ENCODE data around the gene CELF5. TPM values are rescaled to one million over a fixed set of nuclear protein-coding genes. Genes with fewer than 3 reads are reported as not detected.

Gene CELF5
- total RNA-seq, 1 experiment from 2014 or later, result 2.5 TPM

DNA sequence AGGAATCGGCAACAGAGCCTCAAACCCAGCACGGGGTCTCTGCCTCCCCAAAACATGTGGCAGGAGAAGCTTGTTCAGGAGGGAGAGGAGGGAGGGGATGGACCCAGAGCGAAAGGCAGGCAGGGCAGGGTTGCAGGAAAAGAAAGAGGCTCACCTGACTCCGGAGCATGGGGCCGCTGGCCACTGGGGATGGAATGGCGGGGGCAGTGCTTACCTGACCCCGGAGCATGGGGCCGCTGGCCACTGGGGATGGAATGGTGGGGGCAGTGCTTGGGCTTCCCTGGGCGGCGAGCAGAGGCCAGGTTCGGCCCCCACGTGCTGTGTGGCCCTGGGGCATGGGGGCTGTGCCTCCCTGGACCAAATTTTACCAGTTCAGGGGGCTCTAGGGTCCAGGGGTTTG, 13.3 kb upstream of the CELF5 start:
- H3K36me3 ChIP-seq (ENCODE audit: control insufficient read depth in 1 of 2, insufficient read depth in 2 of 2, low read length in 2 of 2), result peaks cover 6 to 7% of the 10 kb centered on the region in 2 experiments; a peak in 3 of 4 replicates
- H3K4me2 ChIP-seq (ENCODE audit: low read length), result no peak overlapping the region
- H3K27ac ChIP-seq (ENCODE audit: low read depth, low read length), result no peak overlapping the region
- DNase-seq (ENCODE audit: low read depth, low spot score) (no peak), ATAC-seq (peak; percentile 3; the same call in 1 of the 2 replicates)
- H3K9ac ChIP-seq (ENCODE audit: low read length), result no peak overlapping the region
- no peaks in the 10 kb centered on the region for H3K27me3 ChIP-seq (ENCODE audit: insufficient read depth, low read length)
- no peaks in the 10 kb centered on the region for H4K20me1 ChIP-seq (ENCODE audit: insufficient read depth)
- intact Hi-C loops (cut with micrococcal nuclease), result no loop called here
- no peaks in the 10 kb centered on the region for H3K4me1 ChIP-seq (ENCODE audit: control insufficient read depth in 1 of 2, insufficient read depth in 2 of 2, low read length in 2 of 2)
- no peaks in the 10 kb centered on the region for H3K9me2 ChIP-seq (ENCODE audit: insufficient read depth)
- ChIA-PET RAD21 (ENCODE audit: low non-redundant PET in 1 of 2, low total read pairs in 2 of 2, uncharacterized antibody in 2 of 2, unreplicated experiment in 2 of 2) (no interaction called here), CTCF (interaction anchor here (1.1 kb wide), 1 partner anchor 25 kb away, joined by 3 read pairs; the partner anchor contains the start of gene NCLN), POLR2A (interaction anchor here (1.1 kb wide), 1 partner anchor 261 kb away, joined by 4 read pairs; no protein-coding TSS in a partner anchor)
- BruUV-seq (replicated peaks), result no TSS peak
- TF ChIP-seq, protein P1, sequence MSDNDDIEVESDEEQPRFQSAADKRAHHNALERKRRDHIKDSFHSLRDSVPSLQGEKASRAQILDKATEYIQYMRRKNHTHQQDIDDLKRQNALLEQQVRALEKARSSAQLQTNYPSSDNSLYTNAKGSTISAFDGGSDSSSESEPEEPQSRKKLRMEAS (IDR thresholded peaks at IDR 0.05), result no peak
- no peak for TF ChIP-seq TCF7L2 (IDR thresholded peaks at IDR 0.05; ENCODE audit: borderline replicate concordance, extremely low read depth, insufficient read depth, insufficient read length)
- TF ChIP-seq, protein P2, sequence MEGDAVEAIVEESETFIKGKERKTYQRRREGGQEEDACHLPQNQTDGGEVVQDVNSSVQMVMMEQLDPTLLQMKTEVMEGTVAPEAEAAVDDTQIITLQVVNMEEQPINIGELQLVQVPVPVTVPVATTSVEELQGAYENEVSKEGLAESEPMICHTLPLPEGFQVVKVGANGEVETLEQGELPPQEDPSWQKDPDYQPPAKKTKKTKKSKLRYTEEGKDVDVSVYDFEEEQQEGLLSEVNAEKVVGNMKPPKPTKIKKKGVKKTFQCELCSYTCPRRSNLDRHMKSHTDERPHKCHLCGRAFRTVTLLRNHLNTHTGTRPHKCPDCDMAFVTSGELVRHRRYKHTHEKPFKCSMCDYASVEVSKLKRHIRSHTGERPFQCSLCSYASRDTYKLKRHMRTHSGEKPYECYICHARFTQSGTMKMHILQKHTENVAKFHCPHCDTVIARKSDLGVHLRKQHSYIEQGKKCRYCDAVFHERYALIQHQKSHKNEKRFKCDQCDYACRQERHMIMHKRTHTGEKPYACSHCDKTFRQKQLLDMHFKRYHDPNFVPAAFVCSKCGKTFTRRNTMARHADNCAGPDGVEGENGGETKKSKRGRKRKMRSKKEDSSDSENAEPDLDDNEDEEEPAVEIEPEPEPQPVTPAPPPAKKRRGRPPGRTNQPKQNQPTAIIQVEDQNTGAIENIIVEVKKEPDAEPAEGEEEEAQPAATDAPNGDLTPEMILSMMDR (IDR thresholded peaks at IDR 0.05 in 2 of 3, conservative IDR thresholded peaks at IDR 0.05 in 1 of 3; ENCODE audit: borderline replicate concordance in 1 of 3, insufficient read depth in 1 of 3, low read depth in 2 of 3, low read length in 2 of 3), result no peak
- no peak for TF ChIP-seq ELF1 (IDR thresholded peaks at IDR 0.05; ENCODE audit: borderline replicate concordance, low read depth)
- no peak for TF ChIP-seq EGR1 (IDR thresholded peaks at IDR 0.05; ENCODE audit: low read depth)
- TF ChIP-seq FOSL1 (IDR thresholded peaks at IDR 0.05; ENCODE audit: low read depth), result no peak
- no peaks in the 10 kb centered on the region for H3K79me2 ChIP-seq (ENCODE audit: insufficient read depth, low read length)
- no peak overlapping the region for H2AFZ ChIP-seq (ENCODE audit: low read depth, low read length, poor library complexity, severe bottlenecking)
- no peaks in the 10 kb centered on the region for H3K9me3 ChIP-seq (ENCODE audit: control insufficient read depth in 1 of 2, insufficient read depth in 1 of 2, low read depth in 1 of 2, low read length in 2 of 2)
- H3K4me3 ChIP-seq (replicated peaks in 1 of 2; ENCODE audit: low read depth in 1 of 2, low read length in 2 of 2), result no peak overlapping the region

DNA sequence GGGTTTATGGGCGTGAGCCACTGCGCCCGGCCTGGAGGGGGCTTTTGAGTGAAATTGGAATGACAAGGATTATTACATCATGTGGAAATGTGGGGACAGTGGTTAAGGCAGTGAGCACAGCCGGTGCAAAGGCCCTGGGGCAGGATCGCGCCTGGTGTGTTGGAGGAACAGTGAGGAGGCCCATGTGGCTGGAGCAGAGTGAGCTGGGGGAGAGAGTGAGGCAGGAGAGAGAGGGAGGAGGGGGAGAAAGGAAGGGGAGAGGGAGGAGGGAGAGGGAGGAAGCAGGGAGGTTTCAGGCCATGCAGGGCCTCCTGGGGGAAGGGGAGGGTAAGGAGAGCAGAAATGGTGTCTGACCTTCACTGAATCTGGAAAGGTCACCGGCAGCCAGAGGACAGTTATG, 11.3 kb upstream of the CELF5 start:
- H3K9me3 ChIP-seq (ENCODE audit: control insufficient read depth in 1 of 2, insufficient read depth in 1 of 2, low read depth in 1 of 2, low read length in 2 of 2), result no peaks in the 10 kb centered on the region
- DNase-seq (ENCODE audit: low read depth, low spot score) (no peak), ATAC-seq (no peak)
- no peak overlapping the region for H3K9ac ChIP-seq (ENCODE audit: low read length)
- H2AFZ ChIP-seq (ENCODE audit: low read depth, low read length, poor library complexity, severe bottlenecking), result no peak overlapping the region
- H3K9me2 ChIP-seq (ENCODE audit: insufficient read depth), result no peaks in the 10 kb centered on the region
- intact Hi-C loops (cut with micrococcal nuclease), result no loop called here
- H3K4me2 ChIP-seq (ENCODE audit: low read length), result no peak overlapping the region
- ChIA-PET POLR2A (no interaction called here), RAD21 (ENCODE audit: low non-redundant PET in 1 of 2, low total read pairs in 2 of 2, uncharacterized antibody in 2 of 2, unreplicated experiment in 2 of 2) (no interaction called here), CTCF (no interaction called here)
- no peaks in the 10 kb centered on the region for H3K79me2 ChIP-seq (ENCODE audit: insufficient read depth, low read length)
- BruUV-seq (replicated peaks), result no TSS peak
- peaks cover 0 to 4% of the 10 kb centered on the region in 2 experiments; a peak in 1 of 4 replicates for H3K36me3 ChIP-seq (ENCODE audit: control insufficient read depth in 1 of 2, insufficient read depth in 2 of 2, low read length in 2 of 2)
- no peak overlapping the region for H3K27ac ChIP-seq (ENCODE audit: low read depth, low read length)
- no peaks in the 10 kb centered on the region for H3K27me3 ChIP-seq (ENCODE audit: insufficient read depth, low read length)
- H4K20me1 ChIP-seq (ENCODE audit: insufficient read depth), result no peaks in the 10 kb centered on the region
- H3K4me1 ChIP-seq (ENCODE audit: control insufficient read depth in 1 of 2, insufficient read depth in 2 of 2, low read length in 2 of 2), result peaks cover 0 to 3% of the 10 kb centered on the region in 2 experiments; a peak in 1 of 4 replicates
- no peak for TF ChIP-seq ELF1 (IDR thresholded peaks at IDR 0.05; ENCODE audit: borderline replicate concordance, low read depth)
- no peak for TF ChIP-seq CEBPB (IDR thresholded peaks at IDR 0.05; ENCODE audit: low read depth)
- TF ChIP-seq EGR1 (IDR thresholded peaks at IDR 0.05; ENCODE audit: low read depth), result no peak
- TF ChIP-seq, protein P3, sequence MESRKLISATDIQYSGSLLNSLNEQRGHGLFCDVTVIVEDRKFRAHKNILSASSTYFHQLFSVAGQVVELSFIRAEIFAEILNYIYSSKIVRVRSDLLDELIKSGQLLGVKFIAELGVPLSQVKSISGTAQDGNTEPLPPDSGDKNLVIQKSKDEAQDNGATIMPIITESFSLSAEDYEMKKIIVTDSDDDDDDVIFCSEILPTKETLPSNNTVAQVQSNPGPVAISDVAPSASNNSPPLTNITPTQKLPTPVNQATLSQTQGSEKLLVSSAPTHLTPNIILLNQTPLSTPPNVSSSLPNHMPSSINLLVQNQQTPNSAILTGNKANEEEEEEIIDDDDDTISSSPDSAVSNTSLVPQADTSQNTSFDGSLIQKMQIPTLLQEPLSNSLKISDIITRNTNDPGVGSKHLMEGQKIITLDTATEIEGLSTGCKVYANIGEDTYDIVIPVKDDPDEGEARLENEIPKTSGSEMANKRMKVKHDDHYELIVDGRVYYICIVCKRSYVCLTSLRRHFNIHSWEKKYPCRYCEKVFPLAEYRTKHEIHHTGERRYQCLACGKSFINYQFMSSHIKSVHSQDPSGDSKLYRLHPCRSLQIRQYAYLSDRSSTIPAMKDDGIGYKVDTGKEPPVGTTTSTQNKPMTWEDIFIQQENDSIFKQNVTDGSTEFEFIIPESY (IDR thresholded peaks at IDR 0.05; ENCODE audit: extremely low read depth, insufficient replicate concordance, low read length), result no peak
- no peak overlapping the region for H3K4me3 ChIP-seq (replicated peaks in 1 of 2; ENCODE audit: low read depth in 1 of 2, low read length in 2 of 2)

Measured in HCT116 (cell line).